ENCODE results near the gene DIP2C.

Gene DIP2C

DNA sequence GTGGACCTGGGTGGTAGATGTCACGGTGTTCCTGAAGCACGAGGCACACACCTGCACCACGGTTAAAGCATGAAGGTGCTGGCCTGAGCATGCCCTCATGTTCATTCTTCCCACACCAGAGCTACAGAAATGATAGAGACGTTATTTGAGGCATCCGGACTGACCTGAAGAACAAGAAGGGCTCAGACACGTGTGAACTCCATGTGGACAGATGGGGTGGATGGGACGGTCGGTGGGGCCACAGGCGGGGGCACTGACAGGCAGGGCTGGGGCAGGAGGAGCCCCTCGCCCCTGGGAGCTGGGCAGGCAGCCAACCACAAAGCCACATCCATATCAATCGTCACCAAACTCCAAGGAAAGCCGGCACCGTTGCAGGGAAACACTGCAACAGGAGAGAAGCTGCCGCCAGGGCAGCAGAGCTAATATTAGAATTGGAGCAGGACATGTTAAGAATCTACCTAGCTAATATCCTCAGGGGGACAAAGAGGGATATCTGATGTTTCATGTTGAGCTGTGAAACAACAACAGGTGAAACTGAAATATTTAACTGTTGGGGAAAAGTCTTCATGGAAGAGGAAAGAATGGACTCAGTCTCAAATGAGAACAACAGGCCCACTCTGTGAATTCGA is 37.8 kb upstream of the DIP2C start:
- TF ChIP-seq, protein P1, sequence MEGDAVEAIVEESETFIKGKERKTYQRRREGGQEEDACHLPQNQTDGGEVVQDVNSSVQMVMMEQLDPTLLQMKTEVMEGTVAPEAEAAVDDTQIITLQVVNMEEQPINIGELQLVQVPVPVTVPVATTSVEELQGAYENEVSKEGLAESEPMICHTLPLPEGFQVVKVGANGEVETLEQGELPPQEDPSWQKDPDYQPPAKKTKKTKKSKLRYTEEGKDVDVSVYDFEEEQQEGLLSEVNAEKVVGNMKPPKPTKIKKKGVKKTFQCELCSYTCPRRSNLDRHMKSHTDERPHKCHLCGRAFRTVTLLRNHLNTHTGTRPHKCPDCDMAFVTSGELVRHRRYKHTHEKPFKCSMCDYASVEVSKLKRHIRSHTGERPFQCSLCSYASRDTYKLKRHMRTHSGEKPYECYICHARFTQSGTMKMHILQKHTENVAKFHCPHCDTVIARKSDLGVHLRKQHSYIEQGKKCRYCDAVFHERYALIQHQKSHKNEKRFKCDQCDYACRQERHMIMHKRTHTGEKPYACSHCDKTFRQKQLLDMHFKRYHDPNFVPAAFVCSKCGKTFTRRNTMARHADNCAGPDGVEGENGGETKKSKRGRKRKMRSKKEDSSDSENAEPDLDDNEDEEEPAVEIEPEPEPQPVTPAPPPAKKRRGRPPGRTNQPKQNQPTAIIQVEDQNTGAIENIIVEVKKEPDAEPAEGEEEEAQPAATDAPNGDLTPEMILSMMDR (IDR thresholded peaks at IDR 0.05) = no peak
- Histone ChIP-seq H3K4me3 (no peak overlapping the region), H3K9me3 (no peaks in the 10 kb centered on the region), H3K36me3 (no peaks in the 10 kb centered on the region), H3K4me1 (no peaks in the 10 kb centered on the region), H3K27me3 (peaks cover 0 to 15% of the 10 kb centered on the region in 2 donors), H3K27ac (no peak overlapping the region)
- DNase-seq = no peak
- intact Hi-C loops (cut with DNase I; ENCODE audit: low total_unique reads) = no loop called here

DNA sequence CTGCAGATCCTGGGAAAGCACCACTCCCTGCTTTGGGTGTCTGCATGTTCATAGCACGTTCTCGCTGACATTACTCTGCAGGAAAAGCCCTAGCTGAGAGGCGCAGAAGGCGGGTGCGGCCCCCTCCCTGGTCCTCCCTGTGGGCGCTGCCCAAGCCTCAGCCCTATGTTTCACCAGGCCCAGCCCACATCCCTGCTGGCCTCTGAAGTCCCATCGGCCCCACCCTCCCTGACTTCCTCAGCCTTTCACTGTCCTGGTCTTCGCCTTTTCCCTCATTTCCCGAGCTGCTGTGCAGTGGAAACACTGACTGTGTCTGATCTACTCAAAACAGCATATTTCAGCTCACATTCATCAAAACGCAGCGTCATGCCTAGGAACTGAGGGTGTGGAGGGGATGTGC is 36.3 kb upstream of the DIP2C start:
- no peaks in the 10 kb centered on the region for H3K36me3 ChIP-seq
- H3K27ac ChIP-seq = no peak overlapping the region
- H3K4me1 ChIP-seq = no peaks in the 10 kb centered on the region
- H3K27me3 ChIP-seq = peaks cover 0 to 17% of the 10 kb centered on the region in 2 donors
- H3K4me3 ChIP-seq = no peak overlapping the region
- TF ChIP-seq, protein P1 (IDR thresholded peaks at IDR 0.05) = no peak
- DNase-seq = no peak
- intact Hi-C loops (cut with DNase I; ENCODE audit: low total_unique reads) = no loop called here
- no peaks in the 10 kb centered on the region for H3K9me3 ChIP-seq

DNA sequence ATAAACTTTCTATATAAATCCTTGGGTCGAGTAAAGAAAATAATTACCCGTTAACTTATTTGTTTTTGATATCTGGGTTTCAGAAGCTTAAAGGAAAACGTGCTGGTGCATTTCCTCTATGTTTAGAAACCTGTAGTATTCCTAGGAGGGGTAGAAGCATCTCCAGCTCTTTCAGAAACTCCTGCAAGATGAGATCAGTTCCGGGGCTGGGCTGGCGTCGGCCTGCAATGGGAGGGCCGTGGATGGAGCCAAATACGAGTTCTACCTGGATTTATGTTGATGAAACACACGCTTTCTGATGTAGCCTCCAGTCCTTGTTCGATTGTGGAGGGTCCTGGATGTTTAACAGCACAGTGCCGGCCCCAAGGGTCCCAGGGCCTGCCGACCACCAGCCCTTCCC is 35.8 kb upstream of the DIP2C start:
- TF ChIP-seq, protein P1 (IDR thresholded peaks at IDR 0.05) = no peak
- no peak overlapping the region for H3K27ac ChIP-seq
- H3K4me1 ChIP-seq = no peaks in the 10 kb centered on the region
- H3K27me3 ChIP-seq = peaks cover 0 to 17% of the 10 kb centered on the region in 2 donors
- H3K9me3 ChIP-seq = no peaks in the 10 kb centered on the region
- intact Hi-C loops (cut with DNase I; ENCODE audit: low total_unique reads) = no loop called here
- DNase-seq = no peak
- no peaks in the 10 kb centered on the region for H3K36me3 ChIP-seq
- H3K4me3 ChIP-seq = no peak overlapping the region

DNA sequence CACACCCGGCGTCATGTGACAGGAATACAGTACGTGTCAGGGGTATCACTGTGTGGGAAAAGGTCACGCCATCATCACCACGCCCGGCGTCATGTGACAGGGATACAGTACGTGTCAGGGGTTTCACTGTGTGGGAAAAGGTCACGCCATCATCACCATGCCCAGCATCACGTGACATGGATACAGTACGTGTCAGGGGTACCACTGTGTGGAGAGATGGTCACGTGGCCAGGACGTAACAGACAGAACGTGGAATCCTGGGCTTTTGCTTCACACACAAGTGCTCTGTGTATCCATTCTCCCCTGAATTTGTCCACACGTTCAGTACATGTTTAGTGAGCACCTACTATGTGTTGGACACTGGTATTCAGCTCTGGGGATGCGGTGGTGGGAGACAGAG is 34.5 kb upstream of the DIP2C start:
- intact Hi-C loops (cut with DNase I; ENCODE audit: low total_unique reads) = no loop called here

DNA sequence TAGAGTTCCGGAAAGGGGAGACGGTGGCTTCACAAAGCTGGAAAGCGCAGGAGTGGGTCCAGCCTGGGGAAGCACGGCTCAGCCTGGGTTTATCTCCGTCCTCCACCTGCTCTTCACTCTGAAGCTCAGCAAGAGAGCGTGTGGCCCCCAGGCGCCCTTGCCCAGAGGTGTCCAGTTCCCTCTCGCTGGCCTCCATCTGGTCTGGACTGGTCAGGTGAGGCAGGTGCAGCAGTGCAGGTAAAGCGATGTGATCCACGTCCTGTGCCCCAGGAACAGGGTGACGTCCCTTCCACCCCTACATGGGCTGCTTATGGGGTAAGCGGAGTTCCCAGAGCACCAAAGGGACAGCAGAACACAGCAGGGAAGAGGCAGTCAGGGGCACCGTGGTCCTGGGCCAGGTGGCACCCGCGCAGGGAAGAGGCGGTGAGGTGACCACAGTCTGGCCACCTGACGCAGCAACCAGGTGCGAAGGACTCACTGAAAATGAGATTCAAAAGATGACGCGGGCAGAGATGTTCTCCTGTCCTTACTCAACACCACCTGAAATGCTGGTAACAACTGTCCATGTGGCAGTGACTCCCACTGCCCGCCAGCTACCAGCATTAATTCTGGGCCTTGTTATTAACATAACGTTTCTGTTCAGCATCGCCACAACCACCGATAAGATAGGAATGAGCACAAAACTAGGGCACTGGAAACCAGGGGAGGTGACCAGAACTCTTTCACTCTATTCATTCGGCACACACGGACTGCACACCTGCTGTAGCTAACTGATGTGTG is 33.0 kb upstream of the DIP2C start:
- Histone ChIP-seq H3K27me3 (peaks cover 0 to 17% of the 10 kb centered on the region in 2 donors), H3K4me1 (no peaks in the 10 kb centered on the region), H3K36me3 (no peaks in the 10 kb centered on the region), H3K27ac (no peak overlapping the region), H3K4me3 (no peak overlapping the region), H3K9me3 (no peaks in the 10 kb centered on the region)
- TF ChIP-seq, protein P1 (IDR thresholded peaks at IDR 0.05) = no peak
- no peak for DNase-seq
- intact Hi-C loops (cut with DNase I; ENCODE audit: low total_unique reads) = no loop called here

More for the DNA sequence above, 34.5 kb upstream of the DIP2C start:
- H3K27ac ChIP-seq = no peak overlapping the region
- H3K9me3 ChIP-seq = no peaks in the 10 kb centered on the region
- H3K4me3 ChIP-seq = no peak overlapping the region
- peaks cover 0 to 17% of the 10 kb centered on the region in 2 donors for H3K27me3 ChIP-seq
- no peak for DNase-seq
- H3K4me1 ChIP-seq = no peaks in the 10 kb centered on the region
- TF ChIP-seq, protein P1 (IDR thresholded peaks at IDR 0.05) = no peak
- H3K36me3 ChIP-seq = no peaks in the 10 kb centered on the region
